Heart left ventricle (tissue), 16 donors: ENCODE data around the gene ZNF688. TPM values are rescaled to one million over a fixed set of nuclear protein-coding genes. Genes with fewer than 3 reads are reported as not detected.

Experiments used
- ATAC-seq, 4 donors: fragments of 200-7000 bp; cut with Tn5 transposase; one replicate each; pipeline ENCODE4 v1.9.1; 2020 to 2022; ENCODE audit warnings: moderate library complexity in 4 of 4, mild to moderate bottlenecking in 3 of 4, moderate number of reproducible peaks in 1 of 4
- DNase-seq, 5 donors: peaks; one replicate each; pipeline ENCODE4 v3.0.0-alpha.2; 2020
- H3K27ac ChIP-seq, 12 donors: fragments of 200-600 bp; sonication (generic) in 4 of 12; one replicate each; pipeline versions ENCODE4 v1.5.0 to v1.8.0; 2016 to 2022; ENCODE audit warnings: mild to moderate bottlenecking in 2 of 12
- H3K27me3 ChIP-seq, 9 donors: fragments of 200-600 bp; sonication (generic) in 2 of 9; one replicate each; pipeline versions ENCODE4 v1.5.1 to v1.8.0; 2016 to 2022; ENCODE audit warnings: mild to moderate bottlenecking in 3 of 9
- H3K36me3 ChIP-seq, 9 donors: fragments of 200-600 bp; sonication (generic) in 2 of 9; one replicate each; pipeline versions ENCODE4 v1.5.0 to v1.8.0; 2018 to 2022; ENCODE audit warnings: mild to moderate bottlenecking in 2 of 9
- H3K4me1 ChIP-seq, 12 donors: fragments of 200-600 bp; sonication (generic) in 4 of 12; one replicate each; pipeline versions ENCODE4 v1.5.0 to v1.8.0; 2016 to 2022; ENCODE audit warnings: mild to moderate bottlenecking in 3 of 12
- H3K4me3 ChIP-seq, 12 donors: fragments of 200-600 bp; sonication (generic) in 4 of 12; one replicate each; pipeline versions ENCODE4 v1.5.0 to v1.8.0; 2017 to 2022; ENCODE audit warnings: mild to moderate bottlenecking in 9 of 12, moderate library complexity in 4 of 12
- H3K9me3 ChIP-seq, 12 donors: fragments of 200-600 bp; sonication (generic) in 4 of 12; one replicate each; pipeline versions ENCODE4 v1.5.0 to v1.8.0; 2016 to 2022; ENCODE audit warnings: mild to moderate bottlenecking in 1 of 12
- CTCF ChIP-seq, 12 donors: fragments of 200-600 bp; sonication (generic) in 4 of 12; IDR thresholded peaks; one replicate each; pipeline versions ENCODE4 v1.5.0 to v1.8.0; 2018 to 2022; ENCODE audit warnings: antibody characterized with exemption in 12 of 12, mild to moderate bottlenecking in 5 of 12
- POLR2A ChIP-seq, 2 donors: fragments of 450-650 bp; IDR thresholded peaks; one replicate each; pipeline ENCODE4 v1.6.1; 2017; ENCODE audit warnings: antibody characterized with exemption in 2 of 2, mild to moderate bottlenecking in 2 of 2, moderate library complexity in 2 of 2
- WGBS, 4 donors: extraction: QIAGEN DNeasy Blood & Tissue Kit in 2 of 4; methylation state at CpG; one replicate each; pipeline versions ENCODE4 v1.1.5 to v1.1.7; 2013 to 2018; 5-methylcytosine and 5-hydroxymethylcytosine counted together
- intact Hi-C, 10 donors: fragments of 100-400 bp; cut with DNase I; formaldehyde crosslinking; loops; one replicate each; pipeline versions ENCODE4 v1.11.1 to v1.14.2; 2022
- polyA plus RNA-seq, 2 donors: library from polyadenylated mRNA; stranded (reverse); fragments of 200-250 nt; gene quantifications; one replicate each; pipeline ENCODE4 v1.2.3, GENCODE V29; 2013
- total RNA-seq, 9 donors: library from RNA; depleted of rRNA in 2 of 9; stranded (reverse); fragments of >200 nt in 2 of 9; fragmentation: NEBNext Ultra II Directional in 3 of 9; extraction: Animal tissue kit (Norgen Biotek cat#: 25700) in 3 of 9; gene quantifications; one replicate each; pipeline versions ENCODE4 v1.1.0 to v1.2.4, GENCODE V29; 2016 to 2023
- donor health status: ischemic (EF 13 %, LVEDD 7.1; RV severe dilation, severe dysfunction).
- donor health status: healthy with polysubstance abuse.
- donor health status: DM: no; HTN: yes; CAD: no.
- donor health status: DM: no; HTN: no; CAD: no.
- donor health status: ischemic (EF 25% LVEDD 6.9; RV normal size, moderate dysfunction).
- donor health status: ischemic (EF 25% LVEDD 5.7; RV mildly dilated, moderate dysfunction).
- donor health status: healthy.
- donor health status: DM: yes; HTN: yes; CAD: no.
- donor health status: ischemic (EF 35%, LVEDD 5.7; RV mildly dilated, moderate dysfunction).
- donor health status: nonischemic (EF 11% LVEDD 7.7; RV severe dilation, severe dysfunction).
- donor health status: DM: yes; HTN: yes; CAD: no.
- donor health status: PGD.
- donor health status: ischemic (EF 29% LVEDD 5.4; RV normal size, mild dysfunction).
- donor health status: nonischemic (EF 23%, LVEDD 6.1; RV moderate dilation, normal function).

Gene ZNF688
- total and polyA plus RNA-seq, 11 donors: 7.6 to 15.7 (median 11.6) TPM

- intact Hi-C loops: loop anchor here in 2 of 10 donors (5.0 to 10.0 kb wide), 2 partner anchors 172 to 174 kb away; partner anchors contain the start of gene SEPHS2 (in 2 of the 2)
- DNase-seq (no peak), ATAC-seq (no peak)
- H3K36me3 ChIP-seq: no peaks in the 10 kb centered on the region
- TF ChIP-seq POLR2A (IDR thresholded peaks at IDR 0.05) (no peak), CTCF (IDR thresholded peaks at IDR 0.05) (no peak)
- no peaks in the 10 kb centered on the region for H3K27me3 ChIP-seq
- 83 to 90% (median 86%) methylated on average over 4 of the region's 4 CpGs for WGBS, 4 donors
- H3K9me3 ChIP-seq: no peaks in the 10 kb centered on the region
- no peak overlapping the region for H3K4me3 ChIP-seq
- peaks cover 0 to 7% (median 0%) of the 10 kb centered on the region in 12 donors for H3K4me1 ChIP-seq
- no peak overlapping the region for H3K27ac ChIP-seq
Observed at GRCh38 chr16:30619202-30619601, 47.7 kb upstream of the ZNF688 start.

- H3K27ac ChIP-seq: no peak overlapping the region
- 36 to 56% (median 37%) methylated on average over 9 to 12 of the region's 12 CpGs for WGBS, 4 donors
- TF ChIP-seq POLR2A (IDR thresholded peaks at IDR 0.05): no peak
- peak in 11 of 12 donors; percentile 30 to 57 (median 45) for TF ChIP-seq CTCF (IDR thresholded peaks at IDR 0.05)
- intact Hi-C loops: loop anchor here in 2 of 10 donors (5.0 to 10.0 kb wide), 2 partner anchors 168 to 171 kb away; partner anchors contain the start of gene SEPHS2 (in 2 of the 2)
- peak in 3 of 4 donors; percentile 64 to 76 (median 72) for ATAC-seq
- DNase-seq: peak; percentile 19 to 75 (median 48)
- H3K4me3 ChIP-seq: no peak overlapping the region
- no peaks in the 10 kb centered on the region for H3K27me3 ChIP-seq
- peaks cover 0 to 12% (median 0%) of the 10 kb centered on the region in 12 donors for H3K4me1 ChIP-seq
- no peaks in the 10 kb centered on the region for H3K36me3 ChIP-seq
- no peaks in the 10 kb centered on the region for H3K9me3 ChIP-seq
Observed at GRCh38 chr16:30615358-30616091, 44.0 kb upstream of the ZNF688 start.

- ATAC-seq: peak; percentile 95 to 99 (median 97)
- Histone ChIP-seq H3K27ac (peak within 1 kb of the TSS; percentile 84 to 99 (median 97)), H3K9me3 (no peaks in the 10 kb centered on the region)
Observed at GRCh38 chr16:30609926-30610839, 38.7 kb upstream of the ZNF688 start, which contains the start of gene ZNF689. Gene ZNF689, minus strand, starts transcription at chr16:30610389. Its CDS starts 348 bp downstream, at chr16:30610041.

More at GRCh38 chr16:30609926-30610839, 38.7 kb upstream of the ZNF688 start, which contains the start of gene ZNF689:
- Histone ChIP-seq H3K27me3 (no peaks in the 10 kb centered on the region), H3K36me3 (peaks cover 0 to 32% (median 30%) of the 10 kb centered on the region in 9 donors), H3K4me3 (peak within 1 kb of the TSS; percentile 64 to 99 (median 88)), H3K4me1 (peaks cover 0 to 47% (median 10%) of the 10 kb centered on the region in 12 donors)
- intact Hi-C loops: loop anchor here in 6 of 10 donors (2.0 to 10.0 kb wide), 5 partner anchors 19 to 168 kb away; partner anchors contain the start of genes SEPHS2 (in 4 of the 6) and ZNF785 (in 1 of the 6)
- TF ChIP-seq POLR2A (IDR thresholded peaks at IDR 0.05) (peak in 1 of 2 donors; percentile 50), CTCF (IDR thresholded peaks at IDR 0.05) (peak in 1 of 12 donors; percentile 10)
- peak; percentile 93 to 95 (median 94) for DNase-seq
- WGBS, 4 donors: 1 to 2% (median 1%) methylated on average over 33 to 63 of the region's 63 CpGs
